Adrenal gland (tissue), 12 donors: ENCODE measurements around the gene UBAP2. TPM values are rescaled to one million over a fixed set of nuclear protein-coding genes. Genes with fewer than 3 reads are reported as not detected.

Experiments
- DNase-seq, 7 donors: peaks; one replicate each; pipeline ENCODE4 v3.0.0-alpha.2; 2019 to 2020
- H3K27ac ChIP-seq, 5 donors: fragments of 200-600 bp; sonication (generic) in 4 of 5; 1 replicate in 3 of 5; 2 replicates in 2 of 5; pipeline versions ENCODE4 v1.5.1 to v1.8.0; 2016 to 2020; ENCODE audit warnings: mild to moderate bottlenecking in 1 of 5
- H3K27me3 ChIP-seq: fragments of 200-600 bp; 2 replicates; pipeline ENCODE4 v1.8.0; 2021
- H3K36me3 ChIP-seq, 2 donors: fragments of 200-600 bp; replicated peaks in 1 of 2; 1 replicate in 1 of 2; 2 replicates in 1 of 2; pipeline versions ENCODE4 v1.5.1 to v1.8.0; 2018 to 2022
- H3K4me1 ChIP-seq, 2 donors: fragments of 200-600 bp; replicated peaks in 1 of 2; 1 replicate in 1 of 2; 2 replicates in 1 of 2; pipeline versions ENCODE4 v1.5.1 to v1.8.0; 2018 to 2021
- H3K4me3 ChIP-seq, 4 donors: fragments of 200-600 bp; sonication (generic) in 3 of 4; one replicate each; pipeline ENCODE4 v1.5.1; 2016 to 2018
- H3K9me3 ChIP-seq, 3 donors: fragments of 200-600 bp; sonication (generic) in 1 of 3; replicated peaks in 1 of 3; 1 replicate in 2 of 3; 2 replicates in 1 of 3; pipeline versions ENCODE4 v1.5.1 to v1.8.0; 2016 to 2021
- CTCF ChIP-seq, 6 experiments: fragments of 450-650 bp in 4 of 6; fragments of 200-600 bp in 2 of 6; sonication (generic) in 1 of 6; IDR thresholded peaks; 1 replicate in 5 of 6; 2 replicates in 1 of 6; pipeline versions ENCODE4 v1.5.1 to v1.8.0; 2016 to 2021; ENCODE audit warnings: antibody characterized with exemption in 6 of 6, mild to moderate bottlenecking in 2 of 6, moderate library complexity in 1 of 6
- POLR2A ChIP-seq, 2 donors: fragments of 450-650 bp; IDR thresholded peaks; one replicate each; pipeline ENCODE4 v1.6.1; 2017; ENCODE audit warnings: antibody characterized with exemption in 2 of 2, mild to moderate bottlenecking in 2 of 2, moderate library complexity in 1 of 2
- WGBS, 4 donors: extraction: QIAGEN DNeasy Blood & Tissue Kit in 2 of 4; methylation state at CpG; one replicate each; pipeline versions ENCODE4 v1.1.5 to v1.1.7; 2013 to 2017; 5-methylcytosine and 5-hydroxymethylcytosine counted together
- intact Hi-C, 2 donors: fragments of 100-400 bp; cut with DNase I; formaldehyde crosslinking; loops; one replicate each; pipeline versions ENCODE4 v1.14.1 to v1.15.0; 2022 to 2023
- polyA plus RNA-seq, 3 donors: library from polyadenylated mRNA; stranded (reverse); fragments of 200-250 nt in 2 of 3; fragments of 350-450 nt in 1 of 3; fragmentation: Illumina TruSeq in 1 of 3; extraction: RNeasy Lipid Tissue Mini Kit (QIAGEN cat#74804) in 1 of 3; gene quantifications; one replicate each; pipeline ENCODE4 v1.2.3, GENCODE V29; 2013 to 2014
- total RNA-seq, 9 donors: library from RNA; depleted of rRNA in 4 of 9; stranded (reverse); fragments of >200 nt in 4 of 9; fragments of 120-200 nt in 1 of 9; fragmentation: NEBNext Ultra II Directional in 1 of 9; extraction: Animal tissue kit (Norgen Biotek cat#: 25700) in 1 of 9; gene quantifications; one replicate each; pipeline versions ENCODE4 v1.1.0 to v1.2.4, GENCODE V29; 2013 to 2023
- donor health status: healthy with polysubstance abuse.
- donor health status: Bipolar disorder and iron deficiency.
- donor health status: DM: yes; HTN: yes; CAD: no.
- donor health status: DM: no; HTN: no; CAD: no.
- donor health status: DM: no; HTN: no; CAD: no.
- donor health status: DM: yes; HTN: yes; CAD: no.

Gene UBAP2
- total and polyA plus RNA-seq, 12 donors: 20.9 to 60.0 (median 37.8) TPM

GRCh38 chr9:34096751-34097150, 48.1 kb upstream of the UBAP2 start:
- Histone ChIP-seq H3K27ac (no peak overlapping the region), H3K4me3 (no peak overlapping the region), H3K9me3 (no peaks in the 10 kb centered on the region), H3K4me1 (peaks cover 6 to 7% of the 10 kb centered on the region in 2 donors), H3K36me3 (peaks cover 0 to 93% of the 10 kb centered on the region in 2 donors), H3K27me3 (no peaks in the 10 kb centered on the region)
- TF ChIP-seq POLR2A (IDR thresholded peaks at IDR 0.05) (no peak), CTCF (IDR thresholded peaks at IDR 0.05) (no peak)
- intact Hi-C loops: no loop called here
- WGBS, 4 donors: 61 to 72% (median 66%) methylated on average over 4 of the region's 4 CpGs
- no peak for DNase-seq

- 52 to 68% (median 61%) methylated on average over 5 of the region's 5 CpGs for WGBS, 4 donors
- Histone ChIP-seq H3K27ac (peak overlapping the region in 3 of 5 donors; percentile 27 to 45 (median 33)), H3K27me3 (no peaks in the 10 kb centered on the region), H3K36me3 (peaks cover 0 to 97% of the 10 kb centered on the region in 2 donors), H3K4me3 (no peak overlapping the region), H3K9me3 (no peaks in the 10 kb centered on the region), H3K4me1 (peaks cover 6 to 7% of the 10 kb centered on the region in 2 donors)
- TF ChIP-seq CTCF (IDR thresholded peaks at IDR 0.05): no peak
- no peak for TF ChIP-seq POLR2A (IDR thresholded peaks at IDR 0.05)
- intact Hi-C loops: no loop called here
- DNase-seq: peak in 3 of 7 donors; percentile 13 to 23 (median 21)
Measured at GRCh38 chr9:34093578-34093977, 44.9 kb upstream of the UBAP2 start.

GRCh38 chr9:34089311-34089710, 40.6 kb upstream of the UBAP2 start:
- no peak for TF ChIP-seq CTCF (IDR thresholded peaks at IDR 0.05)
- no peak for TF ChIP-seq POLR2A (IDR thresholded peaks at IDR 0.05)
- no peaks in the 10 kb centered on the region for H3K9me3 ChIP-seq
- peaks cover 0 to 86% of the 10 kb centered on the region in 2 donors for H3K36me3 ChIP-seq
- no peak for DNase-seq
- 91 to 95% (median 94%) methylated on average over 7 of the region's 7 CpGs for WGBS, 4 donors
- no peaks in the 10 kb centered on the region for H3K27me3 ChIP-seq
- H3K4me3 ChIP-seq: no peak overlapping the region
- intact Hi-C loops: no loop called here
- H3K4me1 ChIP-seq: peaks cover 6 to 7% of the 10 kb centered on the region in 2 donors
- H3K27ac ChIP-seq: no peak overlapping the region

GRCh38 chr9:34087370-34087769, 38.7 kb upstream of the UBAP2 start:
- peaks cover 0 to 67% of the 10 kb centered on the region in 2 donors for H3K36me3 ChIP-seq
- whole genome bisulfite sequencing, 4 donors: 34 to 50% (median 44%) methylated on average over 1 of the region's 1 CpG
- H3K27me3 ChIP-seq: no peaks in the 10 kb centered on the region
- no peak for DNase-seq
- no peaks in the 10 kb centered on the region for H3K4me1 ChIP-seq
- intact Hi-C loops: no loop called here
- no peaks in the 10 kb centered on the region for H3K9me3 ChIP-seq
- peak overlapping the region in 1 of 5 donors; percentile 4 for H3K27ac ChIP-seq
- no peak overlapping the region for H3K4me3 ChIP-seq
- TF ChIP-seq CTCF (IDR thresholded peaks at IDR 0.05): no peak
- no peak for TF ChIP-seq POLR2A (IDR thresholded peaks at IDR 0.05)
